C4-2B (cell line): ENCODE data around the gene TCF4.

Experiments
- ZFX ChIP-seq: fragments of 450-650 bp; IDR thresholded peaks from 2 replicates; pipeline ENCODE4 v1.6.1; 2017
- TF ChIP-seq, protein P1 (sequence below): fragments of 450-650 bp; conservative IDR thresholded peaks from 2 replicates; pipeline ENCODE4 v1.5.1; 2017; ENCODE audit warnings: mild to moderate bottlenecking

- TF ChIP-seq, protein P1, sequence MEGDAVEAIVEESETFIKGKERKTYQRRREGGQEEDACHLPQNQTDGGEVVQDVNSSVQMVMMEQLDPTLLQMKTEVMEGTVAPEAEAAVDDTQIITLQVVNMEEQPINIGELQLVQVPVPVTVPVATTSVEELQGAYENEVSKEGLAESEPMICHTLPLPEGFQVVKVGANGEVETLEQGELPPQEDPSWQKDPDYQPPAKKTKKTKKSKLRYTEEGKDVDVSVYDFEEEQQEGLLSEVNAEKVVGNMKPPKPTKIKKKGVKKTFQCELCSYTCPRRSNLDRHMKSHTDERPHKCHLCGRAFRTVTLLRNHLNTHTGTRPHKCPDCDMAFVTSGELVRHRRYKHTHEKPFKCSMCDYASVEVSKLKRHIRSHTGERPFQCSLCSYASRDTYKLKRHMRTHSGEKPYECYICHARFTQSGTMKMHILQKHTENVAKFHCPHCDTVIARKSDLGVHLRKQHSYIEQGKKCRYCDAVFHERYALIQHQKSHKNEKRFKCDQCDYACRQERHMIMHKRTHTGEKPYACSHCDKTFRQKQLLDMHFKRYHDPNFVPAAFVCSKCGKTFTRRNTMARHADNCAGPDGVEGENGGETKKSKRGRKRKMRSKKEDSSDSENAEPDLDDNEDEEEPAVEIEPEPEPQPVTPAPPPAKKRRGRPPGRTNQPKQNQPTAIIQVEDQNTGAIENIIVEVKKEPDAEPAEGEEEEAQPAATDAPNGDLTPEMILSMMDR, result no peak
- TF ChIP-seq ZFX, result no peak
These were observed 388.6 kb downstream of the TCF4 start for GRCh38 chr18:55199291-55199963.
